HEK293 (cell line): Measurements from ENCODE around the gene KDM2B.

Experiments used
- BCL11A ChIP-seq: fragments of 450-650 bp; formaldehyde crosslinking; IDR thresholded peaks from 2 replicates; pipeline ENCODE4 v1.5.1; 2016; ENCODE audit warnings: low read depth, missing biosample characterization, missing genetic modification characterization
- KLF9 ChIP-seq: fragments of 450-650 bp; formaldehyde crosslinking; IDR thresholded peaks from 2 replicates; pipeline ENCODE4 v1.5.1; 2016; ENCODE audit warnings: missing biosample characterization, missing genetic modification characterization, low read depth
- PRDM1 ChIP-seq: fragments of 450-650 bp; formaldehyde crosslinking; IDR thresholded peaks from 2 replicates; pipeline ENCODE4; 2016; ENCODE audit warnings: missing biosample characterization, missing genetic modification characterization
- REPIN1 ChIP-seq: fragments of 450-650 bp; formaldehyde crosslinking; IDR thresholded peaks from 2 replicates; pipeline ENCODE4 v1.5.1; 2017; ENCODE audit warnings: missing biosample characterization, missing genetic modification characterization, low read depth
- SP2 ChIP-seq: fragments of 450-650 bp; formaldehyde crosslinking; IDR thresholded peaks from 2 replicates; pipeline ENCODE4 v1.5.1; 2016; ENCODE audit warnings: missing biosample characterization, missing genetic modification characterization
- ZBTB21 ChIP-seq: fragments of 450-650 bp; formaldehyde crosslinking; IDR thresholded peaks from 2 replicates; pipeline ENCODE4 v1.5.1; 2017; ENCODE audit warnings: missing biosample characterization, missing genetic modification characterization
- ZNF10 ChIP-seq: fragments of 450-650 bp; formaldehyde crosslinking; IDR thresholded peaks from 2 replicates; pipeline ENCODE4 v1.5.1; 2017; ENCODE audit warnings: missing biosample characterization, missing genetic modification characterization
- ZNF138 ChIP-seq: fragments of 450-650 bp; formaldehyde crosslinking; IDR thresholded peaks from 2 replicates; pipeline ENCODE4 v1.5.1; 2016; ENCODE audit warnings: missing biosample characterization, missing genetic modification characterization, borderline replicate concordance
- ZNF202 ChIP-seq: fragments of 450-650 bp; formaldehyde crosslinking; IDR thresholded peaks from 2 replicates; pipeline ENCODE4 v1.5.1; 2016; ENCODE audit warnings: missing biosample characterization, missing genetic modification characterization, borderline replicate concordance
- ZNF239 ChIP-seq: fragments of 450-650 bp; formaldehyde crosslinking; IDR thresholded peaks from 2 replicates; pipeline ENCODE4 v1.5.1; 2016; ENCODE audit warnings: missing biosample characterization, missing genetic modification characterization
- ZNF311 ChIP-seq: fragments of 450-650 bp; formaldehyde crosslinking; IDR thresholded peaks from 2 replicates; pipeline ENCODE4 v1.5.1; 2017; ENCODE audit warnings: missing biosample characterization, missing genetic modification characterization, borderline replicate concordance
- ZNF610 ChIP-seq: fragments of 450-650 bp; formaldehyde crosslinking; IDR thresholded peaks from 2 replicates; pipeline ENCODE4 v1.5.1; 2016; ENCODE audit warnings: missing biosample characterization, missing genetic modification characterization, borderline replicate concordance
- TF ChIP-seq, protein P1 (sequence below): fragments of 450-650 bp; formaldehyde crosslinking; IDR thresholded peaks from 2 replicates; pipeline ENCODE4 v1.5.1; 2016; ENCODE audit warnings: missing biosample characterization, missing genetic modification characterization
- TF ChIP-seq, protein P2 (sequence below): fragments of 450-650 bp; formaldehyde crosslinking; IDR thresholded peaks from 2 replicates; pipeline ENCODE4 v1.5.1; 2016; ENCODE audit warnings: missing biosample characterization, missing genetic modification characterization

DNA sequence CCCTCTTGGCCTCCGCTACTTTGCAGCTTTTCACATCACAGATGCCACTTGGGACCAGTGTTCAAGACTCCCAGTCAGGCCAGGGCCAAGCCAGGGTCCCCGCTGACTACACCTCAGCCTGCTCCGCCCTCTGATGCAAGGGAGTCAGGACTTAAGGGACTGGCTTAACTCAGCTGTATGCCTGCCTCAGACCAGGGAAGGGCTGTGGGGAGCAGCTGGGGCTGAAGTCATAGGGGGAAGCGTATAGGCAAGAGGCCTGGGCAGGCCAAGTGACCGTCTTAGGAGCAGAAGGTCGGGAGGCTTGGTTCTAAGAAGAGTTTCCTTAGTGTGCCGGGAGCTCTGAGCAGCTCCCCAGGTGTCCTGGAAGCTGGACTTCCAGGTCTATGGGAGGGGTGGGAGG, 21.9 kb downstream of the KDM2B start:
- TF ChIP-seq, protein P1, sequence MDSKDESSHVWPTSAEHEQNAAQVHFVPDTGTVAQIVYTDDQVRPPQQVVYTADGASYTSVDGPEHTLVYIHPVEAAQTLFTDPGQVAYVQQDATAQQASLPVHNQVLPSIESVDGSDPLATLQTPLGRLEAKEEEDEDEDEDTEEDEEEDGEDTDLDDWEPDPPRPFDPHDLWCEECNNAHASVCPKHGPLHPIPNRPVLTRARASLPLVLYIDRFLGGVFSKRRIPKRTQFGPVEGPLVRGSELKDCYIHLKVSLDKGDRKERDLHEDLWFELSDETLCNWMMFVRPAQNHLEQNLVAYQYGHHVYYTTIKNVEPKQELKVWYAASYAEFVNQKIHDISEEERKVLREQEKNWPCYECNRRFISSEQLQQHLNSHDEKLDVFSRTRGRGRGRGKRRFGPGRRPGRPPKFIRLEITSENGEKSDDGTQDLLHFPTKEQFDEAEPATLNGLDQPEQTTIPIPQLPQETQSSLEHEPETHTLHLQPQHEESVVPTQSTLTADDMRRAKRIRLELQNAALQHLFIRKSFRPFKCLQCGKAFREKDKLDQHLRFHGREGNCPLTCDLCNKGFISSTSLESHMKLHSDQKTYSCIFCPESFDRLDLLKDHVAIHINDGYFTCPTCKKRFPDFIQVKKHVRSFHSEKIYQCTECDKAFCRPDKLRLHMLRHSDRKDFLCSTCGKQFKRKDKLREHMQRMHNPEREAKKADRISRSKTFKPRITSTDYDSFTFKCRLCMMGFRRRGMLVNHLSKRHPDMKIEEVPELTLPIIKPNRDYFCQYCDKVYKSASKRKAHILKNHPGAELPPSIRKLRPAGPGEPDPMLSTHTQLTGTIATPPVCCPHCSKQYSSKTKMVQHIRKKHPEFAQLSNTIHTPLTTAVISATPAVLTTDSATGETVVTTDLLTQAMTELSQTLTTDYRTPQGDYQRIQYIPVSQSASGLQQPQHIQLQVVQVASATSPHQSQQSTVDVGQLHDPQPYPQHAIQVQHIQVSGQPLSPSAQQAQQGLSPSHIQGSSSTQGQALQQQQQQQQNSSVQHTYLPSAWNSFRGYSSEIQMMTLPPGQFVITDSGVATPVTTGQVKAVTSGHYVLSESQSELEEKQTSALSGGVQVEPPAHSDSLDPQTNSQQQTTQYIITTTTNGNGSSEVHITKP (tag by site-specific recombination) = no peak
- TF ChIP-seq PRDM1 (no peak), ZNF239 (tag by site-specific recombination) (no peak), ZNF311 (tag by site-specific recombination) (no peak), ZBTB21 (no peak), KLF9 (tag by site-specific recombination) (no peak), ZNF610 (no peak), BCL11A (tag by site-specific recombination) (no peak), ZNF202 (tag by site-specific recombination) (no peak), ZNF138 (tag by site-specific recombination) (no peak), REPIN1 (tag by site-specific recombination) (no peak), ZNF10 (no peak), SP2 (tag by site-specific recombination) (no peak)
- TF ChIP-seq, protein P2, sequence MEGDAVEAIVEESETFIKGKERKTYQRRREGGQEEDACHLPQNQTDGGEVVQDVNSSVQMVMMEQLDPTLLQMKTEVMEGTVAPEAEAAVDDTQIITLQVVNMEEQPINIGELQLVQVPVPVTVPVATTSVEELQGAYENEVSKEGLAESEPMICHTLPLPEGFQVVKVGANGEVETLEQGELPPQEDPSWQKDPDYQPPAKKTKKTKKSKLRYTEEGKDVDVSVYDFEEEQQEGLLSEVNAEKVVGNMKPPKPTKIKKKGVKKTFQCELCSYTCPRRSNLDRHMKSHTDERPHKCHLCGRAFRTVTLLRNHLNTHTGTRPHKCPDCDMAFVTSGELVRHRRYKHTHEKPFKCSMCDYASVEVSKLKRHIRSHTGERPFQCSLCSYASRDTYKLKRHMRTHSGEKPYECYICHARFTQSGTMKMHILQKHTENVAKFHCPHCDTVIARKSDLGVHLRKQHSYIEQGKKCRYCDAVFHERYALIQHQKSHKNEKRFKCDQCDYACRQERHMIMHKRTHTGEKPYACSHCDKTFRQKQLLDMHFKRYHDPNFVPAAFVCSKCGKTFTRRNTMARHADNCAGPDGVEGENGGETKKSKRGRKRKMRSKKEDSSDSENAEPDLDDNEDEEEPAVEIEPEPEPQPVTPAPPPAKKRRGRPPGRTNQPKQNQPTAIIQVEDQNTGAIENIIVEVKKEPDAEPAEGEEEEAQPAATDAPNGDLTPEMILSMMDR (tag by site-specific recombination) = no peak
